Upper lobe of right lung (tissue), 1 donor: ENCODE results near the gene LMX1A. TPM values are rescaled to one million over a fixed set of nuclear protein-coding genes. Genes with fewer than 3 reads are reported as not detected.

Experiments
- ATAC-seq: fragments of 200-7000 bp; cut with Tn5 transposase; one replicate; pipeline ENCODE4 v1.9.1; 2020; ENCODE audit warnings: mild to moderate bottlenecking, moderate library complexity
- DNase-seq: peaks from one replicate; pipeline ENCODE4 v3.0.0-alpha.2; 2020
- H3K27ac ChIP-seq: fragments of 200-600 bp; one replicate; pipeline ENCODE4 v1.8.0; 2022
- H3K27me3 ChIP-seq: fragments of 200-600 bp; one replicate; pipeline ENCODE4 v1.8.0; 2022; ENCODE audit warnings: mild to moderate bottlenecking
- H3K36me3 ChIP-seq: fragments of 200-600 bp; one replicate; pipeline ENCODE4 v1.8.0; 2022
- H3K4me1 ChIP-seq: fragments of 200-600 bp; one replicate; pipeline ENCODE4 v1.8.0; 2022
- H3K4me3 ChIP-seq: fragments of 200-600 bp; one replicate; pipeline ENCODE4 v1.8.0; 2022; ENCODE audit warnings: mild to moderate bottlenecking
- H3K9me3 ChIP-seq: fragments of 200-600 bp; one replicate; pipeline ENCODE4 v1.8.0; 2022
- CTCF ChIP-seq: fragments of 200-600 bp; IDR thresholded peaks from one replicate; pipeline ENCODE4 v1.8.0; 2022; ENCODE audit warnings: antibody characterized with exemption
- intact Hi-C: fragments of 100-400 bp; cut with DNase I; formaldehyde crosslinking; loops from one replicate; pipeline ENCODE4 v1.11.0; 2022
- total RNA-seq: library from RNA; stranded (reverse); fragmentation: NEBNext Ultra II Directional; extraction: Animal tissue kit (Norgen Biotek cat#: 25700); gene quantifications from one replicate; pipeline ENCODE4 v1.2.1, GENCODE V29; 2021
- donor health status: DM: no; HTN: yes; CAD: no; lungs with severe emphysema.

The LMX1A gene
- total RNA-seq, 1 donor from 2014 or later, result not detected

DNA sequence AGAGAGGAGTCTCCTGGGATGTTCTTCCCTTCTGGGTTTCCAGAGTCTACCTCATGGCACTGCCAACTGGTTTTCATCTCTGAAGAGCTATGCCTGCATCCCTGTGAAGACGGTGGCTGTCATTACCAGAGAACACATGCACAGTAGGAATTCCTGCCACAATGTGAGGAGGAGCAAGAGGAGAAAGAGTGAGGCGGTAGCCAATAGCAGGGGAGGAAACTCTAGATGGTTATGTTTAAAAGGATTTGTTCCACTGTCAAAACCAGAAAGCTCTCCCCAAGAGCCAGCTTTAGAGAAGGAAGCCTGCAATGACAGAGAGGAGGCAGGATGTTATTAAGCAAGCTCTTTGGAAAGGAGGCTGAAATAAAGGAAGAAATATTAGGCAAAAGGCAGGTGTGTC lies 12.3 kb downstream of the LMX1A start:
- no peak for TF ChIP-seq CTCF
- ATAC-seq, result no peak
- H3K27me3 ChIP-seq, result peaks cover 82% of the 10 kb centered on the region

GRCh38 chr1:165342587-165342986 lies 13.9 kb downstream of the LMX1A start:
- Histone ChIP-seq H3K4me3 (no peak overlapping the region), H3K27me3 (peaks cover 66% of the 10 kb centered on the region), H3K9me3 (no peaks in the 10 kb centered on the region), H3K4me1 (no peaks in the 10 kb centered on the region), H3K27ac (no peak overlapping the region), H3K36me3 (no peaks in the 10 kb centered on the region)
- DNase-seq (no peak), ATAC-seq (no peak)
- no peak for TF ChIP-seq CTCF
- intact Hi-C loops, result no loop called here

More for the DNA sequence above, 12.3 kb downstream of the LMX1A start:
- H3K9me3 ChIP-seq, result no peaks in the 10 kb centered on the region
- no peak overlapping the region for H3K27ac ChIP-seq
- no peak overlapping the region for H3K4me3 ChIP-seq
- intact Hi-C loops, result no loop called here
- no peak for DNase-seq
- H3K36me3 ChIP-seq, result no peaks in the 10 kb centered on the region
- H3K4me1 ChIP-seq, result no peaks in the 10 kb centered on the region

GRCh38 chr1:165342168-165342567 lies 14.3 kb downstream of the LMX1A start:
- ATAC-seq (no peak), DNase-seq (no peak)
- intact Hi-C loops, result no loop called here
- no peaks in the 10 kb centered on the region for H3K4me1 ChIP-seq
- no peaks in the 10 kb centered on the region for H3K9me3 ChIP-seq
- no peak overlapping the region for H3K4me3 ChIP-seq
- no peaks in the 10 kb centered on the region for H3K36me3 ChIP-seq
- H3K27ac ChIP-seq, result no peak overlapping the region
- TF ChIP-seq CTCF, result no peak
- peaks cover 63% of the 10 kb centered on the region for H3K27me3 ChIP-seq

DNA sequence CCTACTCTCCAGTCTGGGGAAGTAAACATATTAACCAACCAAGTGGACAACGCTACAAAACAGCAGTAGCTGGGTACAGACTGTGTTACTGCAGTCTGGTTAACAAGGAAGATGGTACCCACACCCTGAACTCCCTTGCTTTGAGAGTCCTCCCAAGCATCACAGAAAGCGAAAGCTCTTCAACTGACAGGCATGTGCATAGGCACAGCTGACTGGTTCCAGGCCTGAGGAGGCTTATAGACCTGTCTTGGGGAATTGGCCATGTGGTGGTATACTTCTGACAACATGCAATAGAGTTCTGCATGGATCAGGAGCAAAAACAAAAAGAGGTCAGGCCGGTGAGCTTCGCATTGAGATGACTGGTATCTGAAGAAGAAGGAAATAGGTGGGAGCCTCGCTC lies 17.4 kb downstream of the LMX1A start:
- Histone ChIP-seq H3K27ac (no peak overlapping the region), H3K4me1 (no peaks in the 10 kb centered on the region), H3K36me3 (no peaks in the 10 kb centered on the region), H3K27me3 (peaks cover 35% of the 10 kb centered on the region), H3K4me3 (no peak overlapping the region), H3K9me3 (no peaks in the 10 kb centered on the region)
- DNase-seq, result no peak
- no peak for TF ChIP-seq CTCF
- no peak for ATAC-seq
- intact Hi-C loops, result no loop called here

DNA sequence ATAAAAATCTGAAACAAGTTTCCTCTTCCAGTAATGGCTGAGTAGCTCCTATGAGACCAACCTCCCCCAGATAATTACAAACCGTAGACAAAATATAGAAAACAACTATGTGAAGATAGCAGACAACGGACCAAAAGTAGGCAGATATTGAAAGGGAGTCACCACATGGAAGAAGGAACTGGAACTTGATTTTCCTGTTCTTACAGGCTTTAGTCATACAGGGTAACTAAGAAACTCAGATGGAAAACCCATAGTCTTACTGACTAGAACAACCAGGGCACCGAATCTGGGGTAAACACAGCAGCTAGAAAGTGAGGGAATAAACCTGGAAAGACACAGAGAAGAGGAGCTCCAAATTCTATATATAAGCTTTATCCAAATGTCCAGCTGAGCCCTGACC lies 26.0 kb downstream of the LMX1A start:
- Histone ChIP-seq H3K4me3 (no peak overlapping the region), H3K36me3 (no peaks in the 10 kb centered on the region), H3K27me3 (peaks cover 6% of the 10 kb centered on the region), H3K27ac (no peak overlapping the region), H3K4me1 (no peaks in the 10 kb centered on the region), H3K9me3 (no peaks in the 10 kb centered on the region)
- ATAC-seq (no peak), DNase-seq (no peak)
- intact Hi-C loops, result no loop called here
- TF ChIP-seq CTCF, result no peak

GRCh38 chr1:165329104-165329503 lies 27.4 kb downstream of the LMX1A start:
- H3K9me3 ChIP-seq, result no peaks in the 10 kb centered on the region
- H3K4me1 ChIP-seq, result no peaks in the 10 kb centered on the region
- H3K27me3 ChIP-seq, result peaks cover 6% of the 10 kb centered on the region
- no peak overlapping the region for H3K4me3 ChIP-seq
- H3K36me3 ChIP-seq, result no peaks in the 10 kb centered on the region
- no peak overlapping the region for H3K27ac ChIP-seq
- TF ChIP-seq CTCF, result no peak
- intact Hi-C loops, result no loop called here
- no peak for DNase-seq
- no peak for ATAC-seq
